Immature natural killer cell (primary cell): ENCODE results near the gene S100A11. TPM values are rescaled to one million over a fixed set of nuclear protein-coding genes. Genes with fewer than 3 reads are reported as not detected.
A peak's percentile ranks its signal among the peaks of the same experiment; 100 is the strongest.

Experiments
- DNase-seq, 3 donors: peaks; one replicate each; pipeline ENCODE4 v3.0.0; 2022; ENCODE audit warnings: mixed read lengths in 1 of 3
- H3K27ac Mint-ChIP-seq, 6 donors: one replicate each; pipeline ENCODE4 v1.8.0; 2020; ENCODE audit warnings: mixed read lengths in 6 of 6, mild to moderate bottlenecking in 5 of 6, inconsistent platforms in 4 of 6, moderate library complexity in 3 of 6
- H3K27me3 Mint-ChIP-seq, 3 donors: one replicate each; pipeline ENCODE4 v1.8.0; 2020 to 2021; ENCODE audit warnings: low read depth in 3 of 3, mild to moderate bottlenecking in 3 of 3, mixed read lengths in 3 of 3, moderate library complexity in 3 of 3, inconsistent platforms in 1 of 3
- H3K36me3 Mint-ChIP-seq, 3 donors: one replicate each; pipeline ENCODE4 v1.8.0; 2020; ENCODE audit warnings: mixed read lengths in 3 of 3, inconsistent platforms in 2 of 3, mild to moderate bottlenecking in 2 of 3
- H3K4me1 Mint-ChIP-seq, 2 donors: one replicate each; pipeline ENCODE4 v1.8.0; 2020; ENCODE audit warnings: inconsistent platforms in 2 of 2, mild to moderate bottlenecking in 2 of 2, mixed read lengths in 2 of 2, moderate library complexity in 1 of 2
- H3K4me3 Mint-ChIP-seq, 5 donors: one replicate each; pipeline ENCODE4 v1.8.0; 2020; ENCODE audit warnings: mild to moderate bottlenecking in 5 of 5, mixed read lengths in 5 of 5, inconsistent platforms in 3 of 5, moderate library complexity in 3 of 5
- H3K9me3 Mint-ChIP-seq, 6 donors: one replicate each; pipeline ENCODE4 v1.8.0; 2020; ENCODE audit warnings: mild to moderate bottlenecking in 6 of 6, mixed read lengths in 6 of 6, inconsistent platforms in 4 of 6, moderate library complexity in 3 of 6
- polyA plus RNA-seq, 3 donors: library from polyadenylated mRNA; unstranded; fragments of 300-500 nt; fragmentation: Illumina TruSeq; gene quantifications; one replicate each; pipeline ENCODE4 v1.2.3, GENCODE V29; 2021

Gene S100A11
- polyA plus RNA-seq, 3 donors from 2014 or later: 331 to 469 (median 429) TPM

DNA sequence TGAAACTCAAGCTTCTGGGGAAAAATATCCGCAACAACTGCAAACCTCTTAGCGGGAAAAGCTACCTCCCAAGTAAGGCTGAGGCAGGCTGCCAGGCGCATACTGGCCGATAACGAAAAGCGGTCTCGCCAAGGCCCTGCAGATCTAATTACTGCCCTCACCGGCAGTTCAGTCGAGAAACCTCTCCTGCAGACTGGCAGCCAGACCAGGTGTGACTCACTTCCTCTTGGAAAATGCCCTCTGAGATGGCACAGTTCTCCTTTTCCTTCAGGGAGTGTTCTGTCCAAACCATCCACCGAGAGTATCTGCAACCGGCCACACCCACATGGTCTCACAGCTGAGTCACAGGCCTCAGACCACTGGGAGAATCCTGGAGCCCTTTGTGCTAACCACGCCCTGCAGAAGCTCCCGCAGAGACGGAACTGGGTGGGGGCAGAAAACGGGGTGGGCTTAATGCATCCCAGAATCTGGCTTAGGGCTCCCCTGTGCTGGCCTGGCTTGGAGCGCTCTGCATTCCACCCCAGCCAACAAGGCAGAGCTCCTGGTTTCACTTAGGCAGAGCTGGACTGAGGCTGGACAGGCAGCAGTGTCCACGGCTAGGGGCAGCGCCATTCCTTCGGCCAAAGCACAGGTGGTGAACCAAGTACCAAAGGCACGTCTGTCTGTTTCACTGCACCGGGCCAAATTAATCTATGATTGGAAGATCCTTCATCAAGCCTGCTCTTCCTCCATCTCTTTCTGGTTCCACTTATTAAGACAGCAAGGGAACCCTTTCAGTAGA, 44.3 kb downstream of the S100A11 start:
- DNase-seq: no peak
- no peaks in the 10 kb centered on the region for H3K9me3 Mint-ChIP-seq
- peaks cover 46 to 54% of the 10 kb centered on the region in 2 donors for H3K4me1 Mint-ChIP-seq
- peak overlapping the region; percentile 89 to 99 (median 97) for H3K4me3 Mint-ChIP-seq
- peaks cover 0 to 3% (median 0%) of the 10 kb centered on the region in 3 donors for H3K36me3 Mint-ChIP-seq
- H3K27ac Mint-ChIP-seq: peak overlapping the region; percentile 86 to 98 (median 92)
- peaks cover 0 to 10% (median 5%) of the 10 kb centered on the region in 3 donors for H3K27me3 Mint-ChIP-seq

DNA sequence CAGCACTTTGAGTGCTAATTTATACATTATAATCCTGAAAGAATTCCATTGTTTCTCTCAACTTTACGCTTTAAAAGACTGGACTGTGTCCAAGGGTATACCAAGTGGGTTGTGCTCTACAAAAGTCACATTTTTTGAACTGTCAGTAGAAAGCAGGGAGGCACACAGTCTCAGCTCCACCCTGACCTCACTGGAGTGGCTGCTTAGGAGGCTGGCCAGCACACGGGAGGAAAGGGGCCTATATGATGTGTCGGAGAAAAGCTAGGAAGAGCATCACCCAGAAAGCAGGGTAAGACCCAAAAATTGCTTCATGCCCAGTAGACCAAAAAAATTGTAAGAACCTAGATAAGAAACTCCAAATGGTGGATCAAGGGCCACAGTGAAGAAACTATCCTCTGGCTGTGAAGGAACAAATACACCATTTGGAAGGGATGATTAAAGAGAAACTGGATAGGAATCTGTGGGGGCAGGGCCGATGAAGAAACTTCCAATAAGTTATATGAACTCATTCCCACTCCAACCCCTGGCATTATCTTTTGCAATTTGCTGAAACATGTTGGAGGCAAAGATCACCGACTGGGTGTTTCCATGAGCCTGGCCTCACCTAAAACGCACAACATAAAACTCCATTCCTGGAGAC, 45.0 kb downstream of the S100A11 start:
- no peak for DNase-seq
- no peaks in the 10 kb centered on the region for H3K9me3 Mint-ChIP-seq
- peaks cover 46 to 54% of the 10 kb centered on the region in 2 donors for H3K4me1 Mint-ChIP-seq
- peak overlapping the region; percentile 64 to 99 (median 90) for H3K4me3 Mint-ChIP-seq
- H3K27ac Mint-ChIP-seq: peak overlapping the region; percentile 32 to 98 (median 88)
- H3K27me3 Mint-ChIP-seq: peaks cover 0 to 10% (median 5%) of the 10 kb centered on the region in 3 donors
- H3K36me3 Mint-ChIP-seq: peaks cover 0 to 3% (median 0%) of the 10 kb centered on the region in 3 donors

GRCh38 chr1:151990856-151991198, 46.0 kb downstream of the S100A11 start:
- H3K4me3 Mint-ChIP-seq: no peak overlapping the region
- peak overlapping the region in 4 of 6 donors; percentile 8 to 33 (median 24) for H3K27ac Mint-ChIP-seq
- peaks cover 46 to 61% of the 10 kb centered on the region in 2 donors for H3K4me1 Mint-ChIP-seq
- peaks cover 0 to 10% (median 5%) of the 10 kb centered on the region in 3 donors for H3K27me3 Mint-ChIP-seq
- no peaks in the 10 kb centered on the region for H3K9me3 Mint-ChIP-seq
- peaks cover 0 to 3% (median 0%) of the 10 kb centered on the region in 3 donors for H3K36me3 Mint-ChIP-seq
- no peak for DNase-seq

DNA sequence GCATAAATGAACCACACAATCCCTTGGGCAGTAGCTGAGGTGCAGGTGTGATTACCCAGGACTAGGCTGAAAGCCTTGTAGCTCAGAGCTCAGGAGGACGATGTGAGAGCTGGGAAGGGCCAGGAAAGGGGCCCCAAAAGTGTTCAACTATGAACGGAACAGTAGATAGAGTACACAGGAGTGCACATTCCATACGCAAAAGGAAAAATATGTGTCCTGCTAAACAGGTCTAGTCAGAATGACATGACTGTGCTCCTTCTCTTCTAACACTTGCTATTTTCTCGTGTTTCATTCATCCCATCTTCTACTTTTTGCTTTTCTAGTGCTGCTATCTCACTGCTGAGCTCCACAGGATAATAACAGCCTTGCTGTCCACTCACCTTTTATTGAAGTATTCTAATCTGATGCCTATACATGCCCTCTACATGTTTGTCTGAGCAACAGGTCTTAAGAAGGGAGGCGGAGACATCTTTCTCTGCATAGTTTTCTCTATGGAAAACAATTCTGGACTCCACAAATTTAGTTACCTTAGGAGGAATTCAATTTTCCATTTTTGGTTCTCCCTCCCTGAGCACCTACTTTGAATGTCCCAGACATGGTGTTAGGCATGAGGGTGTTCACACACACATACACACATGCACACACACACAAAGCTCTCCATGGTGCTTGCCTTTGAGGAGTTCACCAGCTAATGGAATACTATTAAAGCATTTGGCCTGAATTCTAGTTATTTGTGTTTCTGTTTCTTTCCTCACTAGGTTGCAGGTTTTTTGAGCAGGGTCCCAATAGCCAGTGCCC, 46.5 kb downstream of the S100A11 start:
- Mint-ChIP-seq H3K27ac (peak overlapping the region; percentile 2 to 77 (median 38)), H3K36me3 (peaks cover 0 to 3% (median 0%) of the 10 kb centered on the region in 3 donors), H3K27me3 (peaks cover 0 to 10% (median 5%) of the 10 kb centered on the region in 3 donors), H3K9me3 (no peaks in the 10 kb centered on the region), H3K4me1 (peaks cover 45 to 64% of the 10 kb centered on the region in 2 donors), H3K4me3 (no peak overlapping the region)
- DNase-seq: no peak

- H3K4me1 Mint-ChIP-seq: peaks cover 51 to 70% of the 10 kb centered on the region in 2 donors
- peaks cover 0 to 6% (median 0%) of the 10 kb centered on the region in 3 donors for H3K36me3 Mint-ChIP-seq
- DNase-seq: no peak
- peaks cover 0 to 8% (median 4%) of the 10 kb centered on the region in 3 donors for H3K27me3 Mint-ChIP-seq
- no peak overlapping the region for H3K4me3 Mint-ChIP-seq
- H3K27ac Mint-ChIP-seq: peak overlapping the region in 3 of 6 donors; percentile 22 to 44 (median 34)
- H3K9me3 Mint-ChIP-seq: no peaks in the 10 kb centered on the region
These were observed 47.5 kb downstream of the S100A11 start for GRCh38 chr1:151989211-151989862.

DNA sequence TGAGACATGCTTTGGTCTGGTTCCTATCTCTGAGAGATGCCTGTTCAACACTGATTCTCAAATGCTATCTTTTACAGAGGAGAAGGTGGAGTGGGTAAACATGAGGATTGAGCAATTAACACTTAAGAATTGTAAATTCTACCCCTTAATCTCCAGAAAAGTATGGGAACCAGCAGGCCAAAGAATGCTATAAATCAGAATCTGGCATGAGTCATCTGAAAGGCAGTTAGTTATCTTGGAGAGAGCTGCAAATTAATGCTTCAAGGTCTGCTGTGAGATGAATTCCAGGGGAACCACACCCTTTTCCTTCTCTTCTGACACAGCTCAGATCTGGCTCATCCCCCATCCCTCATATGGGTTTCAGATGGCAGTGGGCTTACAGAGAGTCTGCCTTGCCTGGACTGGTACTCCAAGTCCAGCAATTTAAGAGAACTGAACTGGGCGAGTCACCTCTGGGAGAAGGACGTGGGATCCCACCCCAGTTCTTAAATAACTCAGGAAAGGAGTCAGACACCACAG, 48.3 kb downstream of the S100A11 start:
- Mint-ChIP-seq H3K4me3 (no peak overlapping the region), H3K9me3 (no peaks in the 10 kb centered on the region), H3K36me3 (peaks cover 0 to 14% (median 0%) of the 10 kb centered on the region in 3 donors), H3K27me3 (peaks cover 0 to 7% (median 2%) of the 10 kb centered on the region in 3 donors), H3K4me1 (peaks cover 59 to 78% of the 10 kb centered on the region in 2 donors), H3K27ac (peak overlapping the region in 2 of 6 donors; percentile 5 to 34)
- DNase-seq: no peak

GRCh38 chr1:151986501-151987190, 50.2 kb downstream of the S100A11 start:
- H3K36me3 Mint-ChIP-seq: peaks cover 12 to 28% (median 12%) of the 10 kb centered on the region in 3 donors
- H3K4me3 Mint-ChIP-seq: no peak overlapping the region
- no peaks in the 10 kb centered on the region for H3K9me3 Mint-ChIP-seq
- no peak for DNase-seq
- no peak overlapping the region for H3K27ac Mint-ChIP-seq
- peaks cover 46 to 66% of the 10 kb centered on the region in 2 donors for H3K4me1 Mint-ChIP-seq
- H3K27me3 Mint-ChIP-seq: peaks cover 0 to 3% (median 0%) of the 10 kb centered on the region in 3 donors

GRCh38 chr1:151985768-151986167, 51.0 kb downstream of the S100A11 start:
- no peak for DNase-seq
- Mint-ChIP-seq H3K4me1 (peaks cover 38 to 58% of the 10 kb centered on the region in 2 donors), H3K4me3 (no peak overlapping the region), H3K36me3 (peaks cover 18 to 37% (median 20%) of the 10 kb centered on the region in 3 donors), H3K27ac (no peak overlapping the region), H3K9me3 (no peaks in the 10 kb centered on the region), H3K27me3 (peaks cover 0 to 3% (median 2%) of the 10 kb centered on the region in 3 donors)

DNA sequence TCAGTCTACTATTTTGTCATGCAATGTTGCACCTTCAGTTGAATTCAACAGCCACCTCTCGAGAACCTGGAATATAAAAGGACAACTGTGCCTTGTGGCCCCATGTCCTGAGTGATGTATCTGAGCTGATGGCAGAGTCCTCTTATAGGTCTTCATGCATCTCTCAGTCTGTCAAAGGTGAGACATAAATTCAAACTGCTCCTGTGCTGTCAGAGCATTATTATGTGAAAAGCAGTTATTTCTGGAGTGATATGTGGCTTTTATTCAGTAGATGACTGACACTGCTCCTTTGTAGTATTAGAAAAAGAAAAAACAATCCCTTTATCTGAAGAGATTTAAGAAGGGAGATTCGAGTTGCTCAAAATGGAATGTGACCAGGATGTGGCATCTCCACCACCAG, 51.5 kb downstream of the S100A11 start:
- no peak for DNase-seq
- Mint-ChIP-seq H3K27me3 (peaks cover 0 to 3% (median 2%) of the 10 kb centered on the region in 3 donors), H3K36me3 (peaks cover 18 to 40% (median 25%) of the 10 kb centered on the region in 3 donors), H3K4me1 (peaks cover 35 to 53% of the 10 kb centered on the region in 2 donors), H3K4me3 (no peak overlapping the region), H3K9me3 (no peaks in the 10 kb centered on the region), H3K27ac (peak overlapping the region in 1 of 6 donors; percentile 80)

- Mint-ChIP-seq H3K4me1 (peaks cover 28 to 44% of the 10 kb centered on the region in 2 donors), H3K27ac (peak overlapping the region; percentile 41 to 82 (median 73)), H3K9me3 (no peaks in the 10 kb centered on the region), H3K4me3 (peak overlapping the region in 4 of 5 donors; percentile 44 to 68 (median 56)), H3K36me3 (peaks cover 18 to 45% (median 31%) of the 10 kb centered on the region in 3 donors), H3K27me3 (peaks cover 0 to 3% (median 2%) of the 10 kb centered on the region in 3 donors)
- DNase-seq: peak in 2 of 3 donors; percentile 24 to 33
These were observed 52.4 kb downstream of the S100A11 start for GRCh38 chr1:151984313-151984956.
